HL-60 (cell line): Measurements from ENCODE around the gene GIPC3.

Experiments used
- CTCF ChIP-seq: IDR thresholded peaks from one replicate; pipeline ENCODE4 v1.5.1; 2011; ENCODE audit warnings: low read length, control low read depth, inconsistent platforms; ENCODE audit not compliant: insufficient read depth
- GABPA ChIP-seq: IDR thresholded peaks from 2 replicates; pipeline ENCODE4 v1.6.1; 2012; ENCODE audit warnings: low read depth
- POLR2AphosphoS5 ChIP-seq: IDR thresholded peaks from 2 replicates; pipeline ENCODE4 v1.6.1; 2012; ENCODE audit warnings: low read depth
- REST ChIP-seq: IDR thresholded peaks from 2 replicates; pipeline ENCODE4 v1.6.1; 2012; ENCODE audit warnings: low read depth; ENCODE audit not compliant: insufficient replicate concordance
- SPI1 ChIP-seq: IDR thresholded peaks from 2 replicates; pipeline ENCODE4 v1.6.1; 2012; ENCODE audit warnings: low read depth, mild to moderate bottlenecking, borderline replicate concordance

GRCh38 chr19:3607303-3608078, 22.2 kb downstream of the GIPC3 start:
- TF ChIP-seq CTCF: no peak
- TF ChIP-seq POLR2AphosphoS5: no peak
- no peak for TF ChIP-seq SPI1
- TF ChIP-seq GABPA: no peak
- TF ChIP-seq REST: no peak
